ENCODE data around the gene KRT73. TPM values are rescaled to one million over a fixed set of nuclear protein-coding genes. Genes with fewer than 3 reads are reported as not detected.

Gene KRT73
- total RNA-seq, 1 experiment from 2014 or later: not detected

- no peak overlapping the region for H2BK5ac ChIP-seq (ENCODE audit: insufficient read length, low read length)
- H3K79me1 ChIP-seq (ENCODE audit: insufficient read depth, low read depth, low read length, poor library complexity, severe bottlenecking): no peaks in the 10 kb centered on the region
- no peak overlapping the region for H3K9ac ChIP-seq (ENCODE audit: extremely low read depth, insufficient read length, low read length)
- H3K9me3 ChIP-seq (ENCODE audit: control insufficient read depth, low read depth, low read length): no peaks in the 10 kb centered on the region
- no peak overlapping the region for H3K23ac ChIP-seq (ENCODE audit: insufficient read length, low read depth, low read length)
- H3K4me1 ChIP-seq (ENCODE audit: insufficient read depth, low read length): no peaks in the 10 kb centered on the region
- no CpG with 5 or more reads among the region's 6 CpGs for WGBS (ENCODE audit: extremely low coverage, insufficient read length, low lambda C conversion rate)
- no peaks in the 10 kb centered on the region for H3K4me1 Mint-ChIP-seq
- H4K91ac ChIP-seq (ENCODE audit: insufficient read length, low read depth, low read length): no peak overlapping the region
- no peak overlapping the region for H2BK20ac ChIP-seq (ENCODE audit: low read depth, low read length, poor library complexity, severe bottlenecking)
- H3K36me3 Mint-ChIP-seq (ENCODE audit: insufficient read depth in 1 of 3, low read depth in 3 of 3): no peaks in the 10 kb centered on the region
- 0 out of 7 replicates have a peak overlapping the region, but pooled peaks of 1 of the 3 experiments have one; percentile 72 for H3K27ac Mint-ChIP-seq
- H4K8ac ChIP-seq (replicated peaks; ENCODE audit: insufficient read length, low read depth, low read length): no peak overlapping the region
- no peak overlapping the region for H3T11ph ChIP-seq (ENCODE audit: low read length)
- no peak overlapping the region for H3K4ac ChIP-seq (ENCODE audit: low read depth, low read length)
- no peak overlapping the region for H2BK15ac ChIP-seq (ENCODE audit: low read depth, low read length)
- H4K20me1 ChIP-seq (ENCODE audit: control insufficient read depth, insufficient read depth, insufficient read length): no peaks in the 10 kb centered on the region
- no peak overlapping the region for H2AFZ ChIP-seq (ENCODE audit: low read length)
- H3K4me3 Mint-ChIP-seq: no peak overlapping the region
- H3K4me2 ChIP-seq (ENCODE audit: insufficient read depth, insufficient read length, low read length): no peak overlapping the region
- H3K27me3 ChIP-seq (ENCODE audit: insufficient read depth, low read length): no peaks in the 10 kb centered on the region
- no peak overlapping the region for H2AK5ac ChIP-seq (ENCODE audit: insufficient read length, low read length)
- H2BK120ac ChIP-seq (ENCODE audit: low read depth, low read length, poor library complexity, severe bottlenecking): no peak overlapping the region
- no peaks in the 10 kb centered on the region for H3K79me2 ChIP-seq (ENCODE audit: insufficient read depth, low read length)
- peaks cover 23% of the 10 kb centered on the region for H3K27me3 Mint-ChIP-seq (ENCODE audit: low read depth)
- H3K14ac ChIP-seq (ENCODE audit: insufficient read depth, low read length): no peak overlapping the region
- H2BK12ac ChIP-seq (ENCODE audit: insufficient read length, low read depth, low read length): no peak overlapping the region
- peaks cover 2 to 9% of the 10 kb centered on the region in 2 experiments; a peak in 2 of 5 replicates for H3K9me3 Mint-ChIP-seq
- no peak overlapping the region for H4K5ac ChIP-seq (ENCODE audit: insufficient read length, low read depth, low read length)
- H3K18ac ChIP-seq (ENCODE audit: insufficient read length, low read depth, low read length): no peak overlapping the region
- H3K56ac ChIP-seq (ENCODE audit: insufficient read length, low read depth, low read length): no peak overlapping the region
- no peak overlapping the region for H3K27ac ChIP-seq (ENCODE audit: insufficient read length, low read depth, low read length)
- no peak for TF ChIP-seq CTCF (conservative IDR thresholded peaks at IDR 0.05)
- peak; percentile 14 for DNase-seq
- no peaks in the 10 kb centered on the region for H3K23me2 ChIP-seq (ENCODE audit: insufficient read length, low read depth, low read length, poor library complexity, severe bottlenecking)
Observed at GRCh38 chr12:52649066-52649465, 30.7 kb upstream of the KRT73 start.
